CD4-positive, alpha-beta T cell treated with Interleukin-21 for 1 hour (primary cell): ENCODE results near the gene EXOSC3.
A peak's percentile ranks its signal among the peaks of the same experiment; 100 is the strongest.
"Not testable (repeated sequence)": the region's sequence is repeated elsewhere in the genome, so short reads cannot be mapped to it uniquely, and the experiment has no call there.

Source experiments
- DNase-seq: peaks from one replicate; pipeline ENCODE4 v3.0.0-alpha.2; 2020

The EXOSC3 gene

DNA sequence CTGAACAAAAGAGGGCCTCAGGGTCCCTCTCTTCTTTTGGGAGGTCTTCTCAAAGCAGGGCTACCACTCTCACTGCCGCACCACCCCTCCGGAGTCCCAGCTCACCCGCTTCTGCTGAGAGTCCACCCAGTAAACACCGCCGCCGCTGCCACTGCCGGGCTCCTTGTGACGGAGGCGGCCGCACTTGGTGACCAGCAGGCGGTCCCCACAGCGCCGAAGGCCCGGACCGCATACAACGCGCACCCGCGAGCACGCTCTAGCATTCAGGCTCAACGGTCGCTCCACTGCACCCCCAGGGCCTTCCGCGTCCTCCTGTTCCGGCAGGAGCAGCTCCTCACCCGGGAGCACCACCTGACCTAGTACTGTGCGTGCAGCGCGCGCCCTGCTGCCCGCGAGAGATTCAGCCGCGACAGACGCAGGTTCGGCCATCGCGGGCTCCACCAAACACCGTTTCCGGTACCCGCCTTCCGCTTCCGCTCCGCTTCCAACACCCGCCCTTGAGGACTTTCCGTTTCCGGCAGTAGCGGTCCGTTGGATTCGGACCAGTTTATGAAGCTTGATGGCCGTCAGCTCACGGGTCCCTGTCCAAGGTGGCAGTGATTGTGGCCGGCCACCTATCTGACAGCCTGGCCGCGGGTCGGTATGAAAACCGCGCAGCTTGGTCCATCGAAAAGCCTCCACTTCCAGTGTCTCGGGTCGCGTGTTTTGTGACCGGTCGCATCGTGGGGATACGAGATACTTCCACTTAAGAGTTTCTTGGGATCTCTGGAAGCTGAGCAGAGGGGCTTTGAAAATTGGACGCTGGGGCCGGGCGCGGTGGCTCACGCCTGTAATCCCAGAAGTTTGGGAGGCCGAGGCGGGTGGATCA, at the start of gene EXOSC3:
TSS of gene EXOSC3 (minus strand) at position 449 of the 868 bp plus-strand sequence. CDS start at position 429, 20 bp downstream.
- DNase-seq: peak; percentile 86

DNA sequence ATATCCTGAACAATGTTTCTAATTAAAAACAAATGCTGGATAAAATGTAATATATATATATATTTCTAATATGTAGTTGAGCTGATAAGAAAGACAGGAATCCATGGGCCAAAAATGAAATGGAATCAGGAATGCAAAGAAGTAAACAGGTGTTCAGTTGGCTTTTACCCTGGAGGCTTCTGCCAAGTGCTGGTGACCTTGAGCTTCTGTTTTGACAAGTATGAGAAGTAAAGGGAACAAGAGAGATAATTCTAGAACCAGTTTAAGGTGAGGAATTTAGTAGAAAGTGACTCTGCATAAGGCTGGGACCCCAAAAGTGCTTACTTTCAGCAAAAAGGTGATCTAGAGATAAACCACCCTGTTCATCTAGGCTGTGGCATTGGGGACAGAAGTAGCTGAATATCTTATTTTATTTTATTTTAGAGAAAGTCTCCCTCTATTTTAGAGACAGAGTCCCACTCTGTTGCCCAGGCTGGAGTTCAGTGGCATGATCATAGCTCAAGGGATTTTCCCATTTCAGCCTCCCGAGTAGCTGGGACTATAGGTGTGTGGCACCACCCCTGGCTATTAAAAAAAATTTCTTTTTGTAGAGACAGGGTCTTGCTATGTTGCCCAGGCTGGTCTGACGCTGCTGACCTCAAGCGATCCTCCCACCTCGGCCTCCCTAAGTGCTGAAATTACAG, 42.8 kb upstream of the EXOSC3 start:
- DNase-seq: no peak

DNA sequence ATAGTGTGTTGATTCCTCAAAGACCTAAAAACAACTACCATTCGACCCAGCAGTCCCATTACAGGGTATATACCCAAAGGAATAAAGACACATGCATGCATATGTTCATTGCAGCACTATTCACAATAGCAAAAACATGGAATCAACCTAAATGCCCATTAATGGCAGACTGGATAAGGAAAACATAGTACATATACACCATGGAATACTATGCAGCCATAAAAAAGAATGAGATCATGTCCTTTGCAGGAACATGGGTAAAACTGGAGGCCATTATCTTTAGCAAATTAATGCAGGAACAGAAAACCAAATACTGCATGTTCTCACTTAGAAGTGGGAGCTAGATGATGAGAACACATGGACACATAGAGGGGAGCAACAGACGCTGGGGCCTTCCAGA, 40.3 kb upstream of the EXOSC3 start:
- DNase-seq: not testable (repeated sequence)

DNA sequence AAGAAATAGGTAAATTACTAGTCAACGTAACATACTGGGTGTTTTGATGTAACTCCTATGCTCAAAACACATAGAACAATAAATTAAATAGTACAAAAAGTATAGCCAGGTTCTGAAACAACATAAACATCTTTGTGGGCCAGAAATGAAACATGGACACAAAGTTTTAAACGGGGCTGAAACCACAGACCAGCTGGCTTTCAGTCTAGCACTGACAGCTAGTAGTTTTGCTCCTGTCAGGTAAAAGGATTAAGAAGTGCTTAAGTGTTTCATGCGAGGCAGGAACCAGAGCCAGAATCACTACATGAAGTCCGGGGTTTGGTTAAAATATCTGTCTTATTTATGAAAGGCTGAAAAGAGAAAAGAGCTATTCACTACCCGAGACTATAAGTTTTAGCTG, 35.3 kb upstream of the EXOSC3 start:
- DNase-seq: no peak

DNA sequence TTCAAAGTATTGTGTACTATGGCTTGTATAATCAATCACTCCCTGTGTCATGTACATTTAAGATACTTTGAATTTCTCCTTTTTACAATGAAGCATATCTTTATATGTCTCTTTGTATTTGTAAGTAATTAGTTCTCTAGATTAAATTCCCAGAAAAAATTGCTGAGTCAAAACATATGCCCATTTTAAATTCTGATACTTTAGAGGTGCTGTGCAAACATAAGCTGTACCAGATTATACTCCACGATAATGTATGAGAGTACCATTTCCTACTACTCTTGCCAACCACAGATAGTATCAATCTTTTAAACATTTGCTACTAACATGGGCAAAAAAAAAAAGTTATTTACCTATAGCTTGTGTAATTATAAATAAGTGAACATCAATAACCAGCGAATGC, 34.0 kb upstream of the EXOSC3 start:
- DNase-seq: no peak

DNA sequence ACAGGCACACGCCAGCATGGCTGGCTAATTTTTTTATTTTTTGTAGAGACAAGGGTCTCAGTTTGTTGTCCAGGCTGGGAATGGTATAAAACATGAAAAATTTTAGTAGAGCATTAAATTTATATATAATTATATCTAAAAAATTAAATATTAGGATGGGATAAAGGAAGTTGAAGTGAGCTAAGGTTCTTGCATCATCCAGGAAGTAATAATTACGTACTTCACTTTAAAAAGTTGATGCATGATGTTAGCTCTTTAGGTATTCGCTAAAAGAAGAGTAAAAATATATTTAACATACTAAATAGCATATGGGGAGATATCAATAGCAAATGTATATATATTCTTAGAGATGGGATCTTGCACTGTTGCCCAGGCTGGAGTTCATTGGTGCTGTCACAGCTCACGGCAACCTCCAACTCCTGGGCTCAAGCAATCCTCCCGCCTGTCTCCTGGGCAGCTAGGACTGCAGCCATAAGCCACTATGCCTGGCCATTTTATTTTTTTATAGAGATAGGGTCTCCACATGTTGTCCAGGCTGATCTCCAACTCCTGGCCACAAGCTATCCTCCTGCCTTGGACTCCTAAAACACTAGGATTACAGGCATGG, 28.0 kb upstream of the EXOSC3 start:
- DNase-seq: no peak

DNA sequence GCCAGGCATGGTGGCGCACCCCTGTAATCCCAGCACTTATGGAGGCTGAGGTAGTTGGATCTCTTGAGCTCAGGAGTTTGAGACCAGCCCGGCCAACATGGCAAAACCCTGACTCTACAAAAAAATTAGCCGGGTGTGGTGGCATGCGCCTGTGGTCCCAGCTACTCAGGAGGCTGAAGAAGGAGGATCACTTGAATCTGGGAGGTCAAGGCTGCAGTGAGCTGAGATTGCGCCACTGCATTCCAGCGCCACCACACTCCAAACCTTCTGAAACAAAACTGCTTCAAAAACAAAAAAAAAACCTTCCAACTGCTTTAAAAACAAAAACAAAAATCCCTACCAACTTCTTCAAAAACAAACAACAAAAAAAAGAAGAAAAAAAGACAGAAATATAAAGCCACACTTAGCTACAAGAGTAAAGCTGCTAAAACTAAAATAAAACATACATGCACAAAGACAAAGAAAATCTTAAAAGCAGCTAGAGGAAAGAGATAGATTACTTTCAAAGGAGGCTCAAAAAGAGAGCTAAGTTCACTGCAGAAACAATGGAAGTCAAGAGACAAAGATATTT, 27.1 kb upstream of the EXOSC3 start:
- DNase-seq: no peak

DNA sequence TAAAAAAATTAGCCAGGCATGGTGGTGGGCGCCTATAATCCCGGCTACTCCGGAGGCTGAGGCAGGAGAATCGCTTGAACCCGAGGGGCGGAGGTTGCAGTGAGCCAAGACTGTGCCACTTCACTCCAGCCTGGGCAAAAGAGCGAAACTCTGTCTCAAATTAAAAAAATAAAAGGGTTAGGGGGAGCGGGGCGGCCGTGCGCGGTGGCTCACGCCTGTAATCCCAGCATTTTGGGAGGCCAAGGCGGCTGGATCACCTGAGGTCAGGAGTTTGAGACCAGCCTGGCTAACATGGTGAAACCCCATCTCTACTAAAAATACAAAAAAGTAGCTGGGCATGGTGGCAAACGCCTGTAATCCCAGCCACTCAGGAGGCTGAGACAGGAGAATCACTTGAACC, 24.8 kb upstream of the EXOSC3 start:
- not testable (repeated sequence) for DNase-seq

DNA sequence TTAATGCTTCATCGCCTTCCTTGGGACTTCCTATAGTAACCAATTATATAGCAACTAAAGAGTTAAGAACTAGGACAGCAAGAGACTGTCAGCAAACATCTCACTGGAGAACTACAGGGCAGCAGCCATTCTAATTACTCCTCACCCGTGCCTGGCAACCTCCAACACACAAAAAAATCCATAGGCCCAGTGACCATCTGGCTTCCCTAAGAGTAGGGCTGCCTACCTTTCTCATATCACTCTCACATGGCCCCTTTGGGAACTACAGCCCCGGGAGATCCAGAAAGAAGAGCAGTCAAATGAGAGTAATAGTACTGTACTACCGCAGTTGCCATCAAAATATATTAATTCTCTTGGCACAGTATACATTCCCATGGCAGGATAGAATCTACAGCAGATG, 21.4 kb upstream of the EXOSC3 start:
- DNase-seq: no peak

DNA sequence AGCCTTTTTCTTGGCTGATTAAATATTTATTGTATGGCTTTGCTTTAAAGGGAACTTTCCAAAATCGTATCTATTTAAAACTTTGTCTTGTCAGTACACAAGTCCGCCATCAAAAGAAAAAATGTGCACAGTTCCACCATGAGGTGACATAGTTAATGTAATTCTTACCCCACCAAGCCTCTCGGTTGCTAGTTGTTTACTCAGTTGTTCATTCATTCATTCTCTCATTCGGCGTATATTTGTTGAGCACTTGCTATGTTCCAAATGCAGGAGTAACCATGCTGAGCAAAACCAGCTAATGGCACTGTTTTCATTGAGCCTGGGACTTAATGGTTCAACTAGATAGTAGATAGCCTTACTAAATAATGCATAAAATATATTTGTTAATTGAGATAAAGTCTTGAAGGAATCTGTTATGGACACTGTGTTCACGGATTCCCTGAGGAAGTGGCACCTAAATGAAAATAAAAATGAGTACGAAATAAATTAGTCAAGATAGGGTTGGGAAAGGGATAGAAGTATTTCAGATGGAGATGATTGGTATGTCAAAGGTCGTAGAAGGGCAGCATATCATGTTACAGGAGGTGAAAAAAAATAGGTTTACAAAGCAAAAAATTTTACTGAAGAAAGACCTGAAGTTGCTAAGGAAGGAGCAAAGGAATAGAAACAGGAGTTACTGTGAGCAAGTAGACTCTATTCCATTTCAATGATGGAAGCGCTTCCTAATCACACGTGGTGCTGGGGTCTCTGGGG, 17.3 kb upstream of the EXOSC3 start:
- no peak for DNase-seq

DNA sequence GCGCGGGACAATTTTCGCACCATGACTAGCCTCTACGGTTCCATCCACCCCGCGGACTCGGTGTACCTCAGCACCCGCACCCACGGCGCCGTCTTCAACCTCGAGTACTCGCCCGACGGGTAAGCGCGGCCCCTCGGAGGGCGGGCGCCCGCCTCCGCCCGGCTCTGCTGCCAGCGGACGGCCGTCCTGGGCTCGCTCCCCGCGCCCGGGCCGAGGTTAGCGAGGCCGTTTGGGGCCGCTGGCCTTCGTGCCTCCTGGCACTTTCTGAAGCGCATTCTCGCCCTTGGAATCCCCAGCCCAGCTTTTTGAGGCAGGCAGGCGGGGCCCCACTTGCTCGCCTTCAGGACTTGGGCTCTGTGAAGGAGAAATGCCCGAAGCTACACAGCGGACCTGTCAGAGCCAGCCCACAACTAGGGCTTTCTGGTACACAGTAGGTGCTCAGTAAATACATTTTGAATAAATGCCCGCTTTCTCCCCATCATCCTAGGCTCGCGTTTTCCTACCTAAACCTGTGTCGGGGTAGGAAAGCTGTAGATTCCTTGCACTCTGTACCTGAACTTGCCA, 16.5 kb upstream of the EXOSC3 start:
- DNase-seq: no peak

DNA sequence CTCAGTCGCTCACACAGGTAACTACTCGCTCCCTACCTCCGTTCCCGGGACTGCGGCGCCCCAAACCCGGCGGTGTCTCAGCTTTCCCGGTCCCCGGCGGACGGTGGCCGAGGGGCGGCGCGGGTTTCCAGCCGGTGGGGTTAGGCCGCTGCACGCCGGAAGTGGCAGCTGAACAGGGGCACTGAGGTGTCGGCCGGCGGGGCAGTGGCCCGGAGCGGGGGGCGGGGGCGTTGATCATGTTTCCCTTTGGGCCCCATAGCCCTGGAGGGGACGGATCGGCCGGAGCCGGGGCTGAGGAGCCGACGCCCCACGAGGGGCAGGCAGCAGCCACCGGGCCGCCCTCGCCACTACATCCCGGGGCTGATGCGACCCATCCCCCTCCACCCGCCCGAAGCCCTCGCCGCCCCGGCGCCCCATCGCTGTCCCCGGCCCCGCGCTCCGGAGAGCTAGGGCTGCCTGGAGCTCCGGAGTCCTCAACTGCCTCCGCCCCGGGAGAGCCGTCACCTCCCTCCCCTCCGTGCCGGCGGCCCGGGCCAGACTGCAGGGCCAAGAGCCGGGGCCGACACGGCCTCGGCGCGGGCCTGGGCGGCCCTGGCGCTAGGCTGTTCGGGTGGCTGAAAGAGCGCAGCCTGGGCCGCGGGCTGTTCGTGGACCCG, 15.9 kb upstream of the EXOSC3 start, which contains the start of gene DCAF10:
TSS of gene DCAF10 (plus strand) at position 167 of the 656 bp plus-strand sequence. CDS start at position 237, 70 bp downstream.
- DNase-seq: peak; percentile 91

DNA sequence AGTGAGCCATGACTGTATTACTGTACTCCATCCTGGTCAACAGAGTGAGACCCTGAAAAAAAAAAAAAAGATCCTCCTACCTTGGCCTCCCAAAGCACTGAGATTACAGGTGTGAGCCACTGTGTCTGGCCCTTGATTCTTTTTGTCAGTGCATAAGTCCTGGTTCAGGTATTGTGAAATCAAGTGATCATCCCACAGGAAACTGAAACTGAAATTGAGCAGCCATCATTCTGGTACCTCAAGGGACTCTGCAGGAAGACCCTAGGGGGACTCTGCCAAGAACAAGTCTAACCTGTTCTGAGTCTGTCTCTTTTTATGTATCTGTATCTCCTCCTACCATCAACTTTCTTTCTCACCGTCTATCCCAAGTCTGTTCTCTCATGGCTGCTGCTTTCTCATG, 13.8 kb upstream of the EXOSC3 start:
- no peak for DNase-seq

DNA sequence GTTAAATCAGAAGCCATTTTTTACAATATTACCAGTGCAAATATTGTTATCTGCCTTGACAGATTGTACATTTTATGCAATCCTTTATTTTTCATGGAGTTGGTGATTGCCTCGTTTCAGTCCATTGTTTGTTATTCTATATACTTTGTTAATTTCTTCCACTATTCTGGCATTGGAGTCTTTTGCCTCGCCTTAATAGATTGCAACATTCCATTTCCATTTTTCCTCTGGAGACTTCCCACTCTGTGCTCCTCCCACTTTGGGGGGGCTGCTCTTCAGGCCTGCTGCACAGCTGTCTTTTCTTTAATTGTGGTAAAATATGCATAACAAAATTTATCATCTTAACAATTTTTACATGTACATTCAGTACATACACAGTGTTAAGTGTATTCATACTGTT, 11.4 kb upstream of the EXOSC3 start:
- no peak for DNase-seq

DNA sequence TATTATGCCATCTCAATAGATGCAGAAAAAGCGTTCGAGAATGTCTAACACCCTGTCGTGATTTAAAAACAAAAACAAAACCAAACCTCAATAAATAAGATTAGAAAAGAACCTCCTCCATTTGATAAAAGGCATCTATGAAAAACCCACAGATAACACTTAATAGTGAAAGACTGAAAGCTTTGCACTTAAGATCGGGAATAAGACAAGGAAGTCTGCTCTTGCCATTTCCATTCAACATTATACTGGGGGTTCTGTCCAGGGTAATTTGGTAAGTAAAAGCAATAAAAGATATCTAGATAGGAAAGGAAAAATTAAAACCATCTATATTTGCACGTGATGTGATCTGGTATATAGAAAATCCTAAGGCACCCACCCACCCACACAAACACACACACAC, 7.3 kb upstream of the EXOSC3 start:
- DNase-seq: no peak

DNA sequence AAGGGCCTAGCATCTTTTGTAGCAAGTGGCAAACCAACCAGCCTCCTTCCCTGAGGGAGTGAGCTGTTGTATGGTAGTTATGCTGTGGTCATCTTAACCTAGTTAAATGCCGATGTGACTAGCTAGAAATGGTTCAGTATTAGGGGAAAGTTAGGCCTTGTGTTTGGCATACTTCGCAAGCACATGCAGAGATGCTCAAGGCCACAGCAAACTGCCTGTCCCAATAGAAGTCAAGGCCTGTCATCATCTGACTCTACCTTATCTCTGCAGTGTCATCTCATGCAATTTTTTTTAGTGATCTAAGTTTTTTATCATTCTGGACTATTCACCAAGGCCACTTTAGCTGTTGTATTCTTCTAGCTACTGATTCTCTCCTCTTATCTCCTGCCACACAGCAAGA, 5.2 kb upstream of the EXOSC3 start:
- no peak for DNase-seq

DNA sequence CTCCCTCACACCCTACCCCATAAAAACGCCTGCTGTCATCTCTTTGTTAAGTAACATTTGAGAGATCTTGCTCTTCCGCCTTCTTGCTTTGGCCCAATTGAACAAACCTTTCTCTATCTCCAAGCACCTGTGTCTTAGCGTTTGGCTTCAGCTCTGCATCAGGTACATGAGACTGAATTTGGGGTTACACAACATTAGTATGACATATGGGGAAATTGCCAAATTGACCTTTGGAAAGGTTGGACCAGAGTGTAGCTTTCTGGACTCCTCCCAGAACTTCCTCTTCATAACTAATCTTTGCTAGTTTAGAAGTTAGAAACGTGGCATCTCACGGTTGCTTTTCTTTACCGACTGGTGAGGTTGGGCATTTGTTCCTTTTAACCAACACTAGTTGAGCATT, 3.5 kb upstream of the EXOSC3 start:
- no peak for DNase-seq

DNA sequence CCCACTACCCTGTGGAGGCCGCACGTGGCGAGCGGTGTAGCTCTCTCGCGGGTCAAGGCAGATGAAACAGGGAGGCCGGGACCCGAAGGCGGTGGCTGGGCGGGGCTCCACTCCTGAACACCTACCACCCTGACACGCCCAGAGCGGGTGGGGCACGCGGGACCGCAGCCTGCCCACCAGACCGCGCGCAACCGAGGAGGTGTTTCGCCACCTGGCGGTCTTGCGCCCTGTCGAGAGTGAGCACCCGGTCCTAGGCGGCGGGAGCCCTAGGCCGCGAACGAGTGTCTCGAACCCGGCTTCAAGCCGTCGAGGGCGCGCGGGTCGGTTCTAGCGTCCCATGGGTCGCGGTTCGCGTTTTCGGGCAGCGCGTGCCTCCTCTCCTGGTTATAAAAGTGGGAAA, 2.2 kb upstream of the EXOSC3 start:
- no peak for DNase-seq

DNA sequence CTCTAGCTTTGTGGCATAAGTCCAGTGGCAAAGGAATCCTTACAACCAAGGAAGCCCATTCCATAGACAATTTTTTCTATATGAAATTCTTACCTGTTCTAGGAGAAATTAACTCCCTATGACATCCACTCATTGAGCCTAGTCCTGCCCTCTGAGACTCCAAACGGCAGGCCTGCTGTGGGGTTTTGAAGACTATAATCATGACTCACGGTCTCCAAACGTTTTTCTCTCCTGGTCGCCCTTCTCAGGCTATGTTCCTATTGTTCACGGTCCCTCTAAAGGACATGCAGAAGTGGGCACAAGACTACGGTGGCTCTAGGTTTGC, 611 bp downstream of the EXOSC3 start:
- no peak for DNase-seq

DNA sequence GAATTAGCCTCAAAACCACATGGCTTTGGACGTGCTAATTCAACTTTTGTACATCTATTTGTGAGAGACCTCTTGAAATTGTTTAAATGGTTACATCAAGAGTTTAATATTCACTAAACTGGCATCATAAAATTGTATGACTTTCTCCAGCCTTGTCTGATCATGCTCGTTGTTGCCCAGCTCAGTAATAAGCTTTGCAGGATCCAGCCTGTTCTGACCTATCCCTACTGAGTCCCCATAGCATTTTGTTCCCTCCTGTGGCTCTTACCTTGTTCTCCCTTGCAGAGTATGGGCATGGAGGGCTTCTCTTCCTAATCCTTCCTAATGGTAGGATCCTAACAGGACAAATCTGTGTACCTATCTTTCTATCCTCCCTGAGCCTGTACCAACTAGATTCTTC, 6.3 kb downstream of the EXOSC3 start:
- no peak for DNase-seq

DNA sequence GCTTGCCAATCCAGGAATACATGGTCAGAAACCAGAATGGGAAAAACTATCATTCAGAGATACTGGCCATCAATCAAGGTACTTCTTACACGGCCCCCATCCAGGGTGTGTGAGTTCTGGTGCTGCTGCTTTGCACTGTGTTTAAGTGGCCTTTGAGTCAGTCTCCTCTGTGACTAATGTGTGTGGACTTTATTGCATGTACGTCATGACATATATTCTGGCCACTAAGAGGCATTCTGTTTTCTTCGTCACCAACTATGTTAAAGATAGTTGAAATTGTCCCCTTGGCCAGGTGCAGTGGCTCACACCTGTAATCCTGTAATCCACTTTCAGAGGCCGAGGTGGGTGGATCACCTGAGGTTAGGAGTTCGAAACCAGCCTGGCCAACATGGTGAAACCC, 8.5 kb downstream of the EXOSC3 start:
- no peak for DNase-seq
